GM12874 (cell line): ENCODE data around the gene ALDH1B1.

Experiments
- CTCF ChIP-seq: IDR thresholded peaks from 2 replicates; pipeline ENCODE4 v1.5.1; 2011; ENCODE audit warnings: low read depth, mild to moderate bottlenecking, control low read depth, low read length, moderate library complexity; ENCODE audit not compliant: insufficient read depth

Gene ALDH1B1

GRCh38 chr9:38422555-38423260, 30.2 kb downstream of the ALDH1B1 start:
- no peak for TF ChIP-seq CTCF

GRCh38 chr9:38423273-38423972, 30.9 kb downstream of the ALDH1B1 start:
- no peak for TF ChIP-seq CTCF

- TF ChIP-seq CTCF, result no peak
Measured at GRCh38 chr9:38423973-38424843, 31.7 kb downstream of the ALDH1B1 start, which contains the start of gene IGFBPL1. Gene IGFBPL1 (minus strand): TSS chr9:38424454. CDS start chr9:38424424, 30 bp downstream.

- TF ChIP-seq CTCF, result no peak
Measured at GRCh38 chr9:38424918-38425317, 32.4 kb downstream of the ALDH1B1 start.

- TF ChIP-seq CTCF, result no peak
Measured at GRCh38 chr9:38428062-38428461, 35.6 kb downstream of the ALDH1B1 start.

- no peak for TF ChIP-seq CTCF
Measured at GRCh38 chr9:38431116-38431515, 38.6 kb downstream of the ALDH1B1 start.
